ENCODE measurements around the gene RDH12. TPM values are rescaled to one million over a fixed set of nuclear protein-coding genes. Genes with fewer than 3 reads are reported as not detected.

The RDH12 gene
- polyA plus RNA-seq, 1 donor from 2014 or later: not detected

DNA sequence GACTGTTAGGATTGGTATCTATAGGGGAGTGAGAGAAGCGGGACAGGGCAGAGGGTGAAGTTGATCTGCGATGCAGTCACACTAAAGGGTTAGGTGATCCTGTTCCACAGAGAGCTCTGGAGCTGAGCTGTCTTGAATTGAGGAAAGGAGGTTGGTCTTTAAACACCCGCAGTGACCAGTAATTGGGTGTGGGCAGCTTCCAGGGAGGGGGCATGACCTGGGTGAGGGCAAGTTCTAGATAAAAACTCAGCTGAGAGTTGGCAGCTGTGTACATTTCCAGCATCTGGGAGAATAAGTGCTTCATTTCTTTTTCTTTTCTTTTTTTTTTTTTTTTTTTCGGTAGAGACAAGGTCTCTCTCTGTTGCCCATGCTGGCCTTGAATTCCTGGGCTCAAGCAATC lies 35.1 kb downstream of the RDH12 start:
- Histone ChIP-seq H2AFZ (ENCODE audit: low read depth, low read length) (no peak overlapping the region), H3K27me3 (ENCODE audit: insufficient read depth, low read depth, low read length) (no peaks in the 10 kb centered on the region), H3K79me2 (replicated peaks; ENCODE audit: insufficient read depth, low read length) (no peaks in the 10 kb centered on the region), H3K4me3 (ENCODE audit: low read length) (no peak overlapping the region), H3K9me2 (ENCODE audit: insufficient read depth, low read length) (no peaks in the 10 kb centered on the region), H3K36me3 (ENCODE audit: insufficient read depth, low read length) (no peaks in the 10 kb centered on the region), H3K4me2 (ENCODE audit: low read length) (no peak overlapping the region), H3K9ac (ENCODE audit: low read length) (no peak overlapping the region), H3K9me3 (ENCODE audit: low read length) (no peaks in the 10 kb centered on the region), H3K27ac (ENCODE audit: low read length) (no peak overlapping the region), H3F3A (ENCODE audit: insufficient read depth, low read length, poor library complexity, severe bottlenecking) (no peaks in the 10 kb centered on the region), H4K20me1 (ENCODE audit: insufficient read depth) (no peaks in the 10 kb centered on the region)
- TF ChIP-seq MXI1 (conservative IDR thresholded peaks at IDR 0.05; ENCODE audit: poor library complexity, severe bottlenecking) (no peak), TAF1 (IDR thresholded peaks at IDR 0.05; ENCODE audit: low read depth) (no peak), SMC3 (conservative IDR thresholded peaks at IDR 0.05; ENCODE audit: poor library complexity) (no peak), RAD21 (conservative IDR thresholded peaks at IDR 0.05) (no peak), EZH2 (IDR thresholded peaks at IDR 0.05; ENCODE audit: borderline replicate concordance, insufficient read depth, low read length, poor library complexity, severe bottlenecking) (no peak), EP300 (conservative IDR thresholded peaks at IDR 0.05; ENCODE audit: poor library complexity, severe bottlenecking) (no peak), POLR2AphosphoS5 (IDR thresholded peaks at IDR 0.05) (no peak)
- TF ChIP-seq, protein P1, sequence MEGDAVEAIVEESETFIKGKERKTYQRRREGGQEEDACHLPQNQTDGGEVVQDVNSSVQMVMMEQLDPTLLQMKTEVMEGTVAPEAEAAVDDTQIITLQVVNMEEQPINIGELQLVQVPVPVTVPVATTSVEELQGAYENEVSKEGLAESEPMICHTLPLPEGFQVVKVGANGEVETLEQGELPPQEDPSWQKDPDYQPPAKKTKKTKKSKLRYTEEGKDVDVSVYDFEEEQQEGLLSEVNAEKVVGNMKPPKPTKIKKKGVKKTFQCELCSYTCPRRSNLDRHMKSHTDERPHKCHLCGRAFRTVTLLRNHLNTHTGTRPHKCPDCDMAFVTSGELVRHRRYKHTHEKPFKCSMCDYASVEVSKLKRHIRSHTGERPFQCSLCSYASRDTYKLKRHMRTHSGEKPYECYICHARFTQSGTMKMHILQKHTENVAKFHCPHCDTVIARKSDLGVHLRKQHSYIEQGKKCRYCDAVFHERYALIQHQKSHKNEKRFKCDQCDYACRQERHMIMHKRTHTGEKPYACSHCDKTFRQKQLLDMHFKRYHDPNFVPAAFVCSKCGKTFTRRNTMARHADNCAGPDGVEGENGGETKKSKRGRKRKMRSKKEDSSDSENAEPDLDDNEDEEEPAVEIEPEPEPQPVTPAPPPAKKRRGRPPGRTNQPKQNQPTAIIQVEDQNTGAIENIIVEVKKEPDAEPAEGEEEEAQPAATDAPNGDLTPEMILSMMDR (IDR thresholded peaks at IDR 0.05; ENCODE audit: poor library complexity, severe bottlenecking): no peak
- TF ChIP-seq, protein P2, sequence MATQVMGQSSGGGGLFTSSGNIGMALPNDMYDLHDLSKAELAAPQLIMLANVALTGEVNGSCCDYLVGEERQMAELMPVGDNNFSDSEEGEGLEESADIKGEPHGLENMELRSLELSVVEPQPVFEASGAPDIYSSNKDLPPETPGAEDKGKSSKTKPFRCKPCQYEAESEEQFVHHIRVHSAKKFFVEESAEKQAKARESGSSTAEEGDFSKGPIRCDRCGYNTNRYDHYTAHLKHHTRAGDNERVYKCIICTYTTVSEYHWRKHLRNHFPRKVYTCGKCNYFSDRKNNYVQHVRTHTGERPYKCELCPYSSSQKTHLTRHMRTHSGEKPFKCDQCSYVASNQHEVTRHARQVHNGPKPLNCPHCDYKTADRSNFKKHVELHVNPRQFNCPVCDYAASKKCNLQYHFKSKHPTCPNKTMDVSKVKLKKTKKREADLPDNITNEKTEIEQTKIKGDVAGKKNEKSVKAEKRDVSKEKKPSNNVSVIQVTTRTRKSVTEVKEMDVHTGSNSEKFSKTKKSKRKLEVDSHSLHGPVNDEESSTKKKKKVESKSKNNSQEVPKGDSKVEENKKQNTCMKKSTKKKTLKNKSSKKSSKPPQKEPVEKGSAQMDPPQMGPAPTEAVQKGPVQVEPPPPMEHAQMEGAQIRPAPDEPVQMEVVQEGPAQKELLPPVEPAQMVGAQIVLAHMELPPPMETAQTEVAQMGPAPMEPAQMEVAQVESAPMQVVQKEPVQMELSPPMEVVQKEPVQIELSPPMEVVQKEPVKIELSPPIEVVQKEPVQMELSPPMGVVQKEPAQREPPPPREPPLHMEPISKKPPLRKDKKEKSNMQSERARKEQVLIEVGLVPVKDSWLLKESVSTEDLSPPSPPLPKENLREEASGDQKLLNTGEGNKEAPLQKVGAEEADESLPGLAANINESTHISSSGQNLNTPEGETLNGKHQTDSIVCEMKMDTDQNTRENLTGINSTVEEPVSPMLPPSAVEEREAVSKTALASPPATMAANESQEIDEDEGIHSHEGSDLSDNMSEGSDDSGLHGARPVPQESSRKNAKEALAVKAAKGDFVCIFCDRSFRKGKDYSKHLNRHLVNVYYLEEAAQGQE (IDR thresholded peaks at IDR 0.05; ENCODE audit: borderline replicate concordance): no peak

- Histone ChIP-seq H3K4me2 (ENCODE audit: low read length) (no peak overlapping the region), H3F3A (ENCODE audit: insufficient read depth, low read length, poor library complexity, severe bottlenecking) (no peaks in the 10 kb centered on the region), H3K9ac (ENCODE audit: low read length) (no peak overlapping the region), H3K79me2 (replicated peaks; ENCODE audit: insufficient read depth, low read length) (no peaks in the 10 kb centered on the region), H4K20me1 (ENCODE audit: insufficient read depth) (no peaks in the 10 kb centered on the region), H3K9me2 (ENCODE audit: insufficient read depth, low read length) (no peaks in the 10 kb centered on the region), H2AFZ (ENCODE audit: low read depth, low read length) (no peak overlapping the region), H3K27me3 (ENCODE audit: insufficient read depth, low read depth, low read length) (no peaks in the 10 kb centered on the region), H3K27ac (ENCODE audit: low read length) (no peak overlapping the region), H3K36me3 (ENCODE audit: insufficient read depth, low read length) (no peaks in the 10 kb centered on the region), H3K4me3 (ENCODE audit: low read length) (no peak overlapping the region), H3K9me3 (ENCODE audit: low read length) (no peaks in the 10 kb centered on the region)
- TF ChIP-seq, protein P1 (IDR thresholded peaks at IDR 0.05; ENCODE audit: poor library complexity, severe bottlenecking): no peak
- no peak for TF ChIP-seq RAD21 (conservative IDR thresholded peaks at IDR 0.05)
- TF ChIP-seq, protein P2 (IDR thresholded peaks at IDR 0.05; ENCODE audit: borderline replicate concordance): no peak
- no peak for TF ChIP-seq TAF1 (IDR thresholded peaks at IDR 0.05; ENCODE audit: low read depth)
- TF ChIP-seq EZH2 (IDR thresholded peaks at IDR 0.05; ENCODE audit: borderline replicate concordance, insufficient read depth, low read length, poor library complexity, severe bottlenecking): no peak
- TF ChIP-seq POLR2AphosphoS5 (IDR thresholded peaks at IDR 0.05): no peak
- TF ChIP-seq EP300 (conservative IDR thresholded peaks at IDR 0.05; ENCODE audit: poor library complexity, severe bottlenecking): no peak
- no peak for TF ChIP-seq MXI1 (conservative IDR thresholded peaks at IDR 0.05; ENCODE audit: poor library complexity, severe bottlenecking)
- TF ChIP-seq SMC3 (conservative IDR thresholded peaks at IDR 0.05; ENCODE audit: poor library complexity): no peak
These were observed 37.2 kb downstream of the RDH12 start for GRCh38 chr14:67738740-67739504.

Data from neural cell (in vitro differentiated cells).